ENCODE results near the gene ADD1.

ADD1 gene

DNA sequence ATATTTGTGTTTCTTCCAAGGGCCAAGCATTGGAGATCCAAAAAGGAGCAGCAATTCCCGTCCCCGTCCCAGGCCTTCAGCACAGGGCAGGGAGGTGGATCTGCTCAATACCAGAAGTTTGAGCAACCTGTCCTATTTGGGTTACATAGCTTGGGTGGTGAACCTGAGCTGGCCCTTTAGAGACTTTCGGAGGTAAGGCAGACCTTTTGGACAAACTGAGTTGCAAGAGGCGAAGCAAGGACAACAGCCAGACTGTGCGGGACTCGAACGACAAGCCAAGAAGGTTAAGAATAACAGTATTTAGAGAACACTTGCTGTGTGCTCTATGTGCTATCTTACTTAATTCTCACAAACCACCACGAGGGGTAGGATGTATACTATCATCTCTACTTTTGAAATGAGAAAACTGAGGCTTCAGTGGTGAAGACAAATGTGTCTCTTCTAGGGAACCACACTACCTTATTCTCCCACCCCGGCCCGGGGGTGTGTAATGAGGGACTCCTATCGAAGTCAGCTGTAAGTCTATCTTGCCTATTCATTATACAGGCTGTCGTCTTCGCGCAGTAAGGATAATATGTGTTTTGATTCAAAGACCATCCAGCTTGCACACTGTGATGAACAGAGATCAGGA is 118.3 kb downstream of the ADD1 start:
- DNase-seq (ENCODE audit: low read depth in 1 of 2, low spot score in 1 of 2), result peak in 1 of 2 donors; percentile 41

DNA sequence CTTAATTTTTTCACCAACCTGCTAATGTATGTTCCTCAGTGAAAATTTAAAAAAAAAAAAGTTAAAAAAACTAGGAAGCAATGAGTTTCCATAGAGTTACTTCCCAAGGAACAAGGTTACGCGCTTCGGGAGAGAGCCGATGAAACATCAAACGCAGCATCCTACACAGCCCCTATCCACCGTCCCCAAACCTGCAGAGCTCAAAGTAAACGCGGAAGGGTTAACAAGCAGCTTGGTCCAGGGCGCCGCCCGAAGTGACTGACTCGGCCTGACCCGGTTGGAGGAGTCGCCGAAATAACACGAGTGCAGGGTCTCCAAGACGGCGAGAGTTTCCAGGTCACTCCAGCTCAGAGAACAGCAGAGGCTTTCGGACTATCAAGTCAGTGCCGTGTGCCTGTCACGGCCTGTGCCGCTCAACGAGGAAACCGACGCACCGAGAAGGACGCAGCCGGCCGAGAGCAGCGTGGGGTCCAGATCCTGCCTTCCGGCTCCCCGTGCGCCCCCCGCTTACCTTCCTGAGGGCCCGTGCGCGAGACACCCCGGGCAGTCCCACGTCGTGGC is 119.0 kb downstream of the ADD1 start:
- no peak for DNase-seq (ENCODE audit: low read depth in 1 of 2, low spot score in 1 of 2)

DNA sequence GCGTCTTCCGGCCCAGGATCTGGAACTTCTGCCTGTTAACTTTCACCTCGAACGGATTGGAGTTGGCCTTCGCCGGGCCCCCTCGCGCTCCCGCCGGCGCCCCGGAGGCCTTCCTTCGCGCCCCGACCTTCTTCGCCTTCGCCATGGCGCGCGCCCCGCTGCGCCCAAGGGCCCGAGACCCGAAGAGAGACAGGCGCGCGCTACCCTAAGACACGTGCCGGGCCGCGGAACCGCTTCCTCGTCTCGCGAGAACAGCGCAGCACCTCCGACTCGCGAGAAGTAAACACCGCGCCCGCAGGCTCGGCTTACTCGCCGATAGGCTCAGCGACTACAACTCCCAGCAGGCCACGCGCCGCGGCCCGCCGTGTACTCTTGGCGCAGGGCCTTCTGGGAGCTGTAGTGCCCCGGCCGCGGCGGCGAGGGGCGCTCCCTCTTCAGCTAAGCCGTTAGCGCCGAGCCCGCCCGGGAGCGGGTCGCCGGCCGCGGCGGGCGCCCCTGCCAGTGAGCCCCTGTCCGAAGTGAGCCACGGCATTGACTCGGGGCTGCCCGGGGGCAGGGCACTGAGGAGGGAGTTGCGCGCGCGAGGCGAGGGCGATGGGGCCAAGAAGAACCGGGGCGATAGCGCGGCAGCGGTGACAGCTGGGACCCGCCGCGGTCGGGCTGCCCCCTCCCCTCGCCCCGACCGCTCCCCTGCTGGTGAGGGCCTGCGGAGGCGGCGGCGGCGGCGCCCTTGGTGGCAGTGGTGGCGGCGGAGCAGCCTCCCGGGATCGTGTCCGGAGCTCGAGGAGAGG is 119.7 kb downstream of the ADD1 start, which contains the start of the genes GRK4 and NOP14:
Gene GRK4 (plus strand): TSS at position 397 of the 791 bp plus-strand sequence. CDS start 500 bp downstream, outside the sequence.
Gene NOP14 (minus strand): TSS at position 232 of the 791 bp plus-strand sequence. CDS start 87 bp downstream, at position 145.
- DNase-seq (ENCODE audit: low read depth in 1 of 2, low spot score in 1 of 2), result peak; percentile 92 to 93

DNA sequence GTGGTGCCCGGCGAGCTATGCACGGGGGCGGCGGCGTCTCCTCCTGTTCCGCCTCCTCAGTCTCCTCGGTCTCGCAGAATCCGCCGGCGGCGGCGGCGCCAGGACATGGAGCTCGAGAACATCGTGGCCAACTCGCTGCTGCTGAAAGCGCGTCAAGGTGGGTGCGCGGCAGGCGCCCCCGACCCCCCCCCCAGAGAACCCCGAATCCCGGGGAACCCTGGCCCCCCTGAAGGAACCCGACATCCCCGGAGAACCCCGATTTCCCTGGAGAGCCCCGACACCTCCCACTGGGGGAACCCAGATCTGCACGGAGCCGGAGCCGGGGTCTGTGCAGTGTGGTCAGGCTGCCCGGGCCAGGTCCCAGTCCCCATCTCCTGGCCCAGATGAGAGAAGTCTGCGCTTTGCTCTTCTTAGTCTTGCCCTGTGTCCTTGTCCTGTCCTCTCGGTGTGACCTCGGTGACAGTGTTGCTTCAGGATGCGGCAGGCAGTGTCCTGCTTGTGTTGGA is 120.4 kb downstream of the ADD1 start:
- no peak for DNase-seq (ENCODE audit: low read depth in 1 of 2, low spot score in 1 of 2)

DNA sequence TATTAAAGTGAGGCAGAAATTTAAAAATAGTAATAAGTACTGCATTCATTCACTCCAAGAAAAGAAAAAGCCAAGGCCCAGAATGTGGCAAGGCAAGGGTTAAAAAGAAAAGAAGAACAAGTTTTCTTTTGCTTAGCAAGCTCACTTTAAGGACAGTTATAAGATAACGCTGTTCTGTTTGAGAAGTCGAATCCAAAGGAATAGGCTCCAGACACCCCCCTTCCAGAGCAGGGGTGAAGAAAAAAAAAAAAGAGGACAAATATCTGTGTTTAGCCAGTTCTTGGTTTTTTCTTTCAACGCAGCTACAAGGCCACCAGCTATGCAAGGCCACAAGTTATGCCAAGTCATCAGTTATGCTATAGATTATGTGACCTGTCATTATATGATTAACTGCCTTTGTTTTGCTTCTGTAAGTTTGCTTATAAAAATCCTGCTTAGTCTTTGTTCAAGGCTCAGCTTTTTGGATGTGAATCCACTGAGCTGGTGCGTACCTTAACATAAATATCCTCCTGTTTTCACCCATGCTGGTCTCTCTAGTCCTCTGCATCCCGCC is 121.1 kb downstream of the ADD1 start:
- no peak for DNase-seq (ENCODE audit: low read depth in 1 of 2, low spot score in 1 of 2)

DNA sequence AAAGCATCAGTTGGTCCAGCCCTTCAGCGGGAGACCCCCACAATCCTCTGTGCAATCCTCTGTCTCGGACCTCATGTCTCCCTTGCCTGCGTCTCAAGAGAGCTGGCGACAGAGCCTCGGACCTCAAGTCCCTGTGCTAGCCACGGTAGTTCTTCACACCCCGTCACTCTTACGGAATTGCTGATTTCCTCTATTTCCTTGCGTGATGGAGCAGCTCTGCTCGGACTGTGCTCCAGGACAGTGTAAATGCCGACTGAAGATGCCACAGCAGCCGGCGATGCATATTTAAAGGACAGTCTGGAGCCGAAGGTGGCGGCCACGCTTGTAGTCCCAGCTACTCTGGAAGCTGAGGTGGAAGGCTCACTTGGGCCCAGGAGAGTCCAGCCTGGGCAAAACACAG is 121.6 kb downstream of the ADD1 start:
- no peak for DNase-seq (ENCODE audit: low read depth in 1 of 2, low spot score in 1 of 2)

DNA sequence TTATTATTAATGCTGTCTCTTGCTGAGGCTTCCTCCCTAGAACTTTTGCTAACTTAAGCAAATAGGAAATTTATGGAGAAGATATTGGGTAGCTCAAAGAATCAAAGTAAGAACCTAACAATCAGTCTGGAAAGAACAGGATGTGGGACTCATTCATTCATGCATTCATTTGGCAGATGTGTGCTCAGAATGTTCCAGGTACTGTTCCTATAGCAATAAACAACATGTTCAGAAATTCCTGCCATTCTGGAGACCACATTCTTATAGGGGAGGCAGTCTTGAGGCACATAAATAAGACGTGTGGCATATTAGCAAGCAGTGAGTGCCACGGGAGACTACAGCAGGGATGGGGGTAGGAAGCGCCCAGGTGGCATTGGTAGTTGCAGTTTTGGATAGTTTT is 124.7 kb downstream of the ADD1 start:
- DNase-seq (ENCODE audit: low read depth in 1 of 2, low spot score in 1 of 2), result no peak

DNA sequence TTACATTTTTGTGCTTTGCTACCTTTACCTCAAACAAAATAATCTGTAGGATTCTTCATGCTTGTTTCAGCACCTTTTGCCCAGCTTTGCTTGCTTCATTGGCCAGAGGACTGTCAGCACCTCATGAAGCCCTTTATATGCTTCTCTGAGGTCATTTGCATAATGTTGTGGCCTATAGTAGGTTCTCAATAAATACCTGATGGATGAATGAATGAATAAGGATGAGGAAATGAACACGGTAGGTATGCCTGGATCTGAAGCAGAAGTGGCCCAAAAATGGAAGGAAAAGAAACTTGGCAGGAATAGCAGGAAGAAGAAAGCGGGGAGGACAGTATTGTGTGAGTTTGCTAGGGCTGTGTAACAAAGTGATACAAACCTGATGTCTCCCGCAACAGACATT is 127.6 kb downstream of the ADD1 start:
- no peak for DNase-seq (ENCODE audit: low read depth in 1 of 2, low spot score in 1 of 2)

DNA sequence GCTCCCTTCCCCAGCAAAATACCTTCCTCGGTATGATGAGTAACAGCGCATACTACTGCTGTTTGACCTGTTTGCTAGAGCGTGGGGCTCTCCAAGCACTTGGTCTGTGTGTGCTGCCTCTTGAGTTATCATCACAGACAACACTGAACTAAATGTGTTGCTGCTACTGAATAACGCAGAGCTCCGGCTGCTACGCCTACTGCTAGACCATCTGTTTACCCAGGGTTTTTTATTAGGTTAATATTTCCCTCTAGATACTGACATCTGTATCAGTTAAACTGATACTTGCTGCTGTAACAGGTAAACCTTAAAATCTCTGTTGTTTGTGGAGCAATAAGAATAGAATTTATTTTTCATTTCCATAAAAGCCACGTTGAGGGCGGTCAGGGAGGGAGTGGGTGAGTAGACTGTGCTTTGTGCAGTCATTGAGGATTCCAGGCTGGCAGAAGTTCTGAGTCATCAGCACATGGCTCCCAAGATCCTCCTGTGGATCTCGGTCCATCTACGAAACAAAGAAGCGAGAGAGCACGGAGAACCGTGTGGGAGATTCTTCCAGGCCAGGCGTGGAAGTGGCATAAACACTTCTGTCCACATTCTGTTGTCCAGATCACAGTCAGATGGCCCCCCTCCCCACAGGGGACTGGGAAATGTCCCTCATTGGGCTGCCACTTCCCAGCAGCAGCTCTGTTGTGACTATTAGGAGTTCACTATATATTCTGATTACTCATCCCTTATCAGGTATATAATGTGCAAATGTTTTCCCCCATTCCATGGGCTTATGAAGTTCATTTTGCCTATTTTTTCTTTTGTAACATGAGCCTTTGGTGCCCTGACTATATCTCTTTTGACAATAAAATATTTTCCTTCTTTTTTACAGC is 133.8 kb downstream of the ADD1 start:
- no peak for DNase-seq (ENCODE audit: low read depth in 1 of 2, low spot score in 1 of 2)
